Measurements from ENCODE around the gene UBB.

DNA sequence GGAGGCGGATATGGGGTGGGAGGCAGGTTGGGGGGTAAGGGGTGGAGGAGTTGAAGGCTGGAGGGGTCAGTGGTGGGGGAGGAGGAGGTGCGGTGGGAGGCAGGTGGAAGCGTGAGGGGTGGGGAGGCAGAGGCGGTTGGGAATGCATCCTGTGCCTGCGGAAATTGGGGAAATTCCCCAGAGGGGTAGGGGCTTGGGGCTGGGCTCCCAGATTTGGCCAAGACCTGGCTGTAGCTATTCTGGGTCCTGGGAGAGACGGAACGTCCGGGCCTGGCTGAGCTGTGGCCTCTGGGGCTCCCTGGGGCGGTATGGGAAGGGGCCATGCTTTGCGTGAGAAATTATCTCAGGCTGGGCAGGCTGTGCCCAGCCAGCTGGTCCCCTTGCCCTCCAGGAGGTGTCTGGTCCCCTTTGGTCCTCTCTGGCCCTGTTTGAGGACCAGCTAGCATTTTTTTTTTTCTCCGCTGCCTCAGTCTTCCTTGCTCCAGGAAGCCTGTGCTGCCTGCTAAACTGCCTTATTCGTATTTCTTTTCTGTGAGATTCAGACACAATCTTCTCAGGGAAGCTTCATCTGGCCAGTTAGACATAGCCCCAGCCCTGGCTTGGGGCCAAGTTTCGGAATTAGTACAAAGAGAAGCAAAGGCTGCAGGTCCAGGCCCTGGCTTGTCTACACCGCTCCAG lies 27.2 kb downstream of the UBB start:
- TF ChIP-seq, protein P1, sequence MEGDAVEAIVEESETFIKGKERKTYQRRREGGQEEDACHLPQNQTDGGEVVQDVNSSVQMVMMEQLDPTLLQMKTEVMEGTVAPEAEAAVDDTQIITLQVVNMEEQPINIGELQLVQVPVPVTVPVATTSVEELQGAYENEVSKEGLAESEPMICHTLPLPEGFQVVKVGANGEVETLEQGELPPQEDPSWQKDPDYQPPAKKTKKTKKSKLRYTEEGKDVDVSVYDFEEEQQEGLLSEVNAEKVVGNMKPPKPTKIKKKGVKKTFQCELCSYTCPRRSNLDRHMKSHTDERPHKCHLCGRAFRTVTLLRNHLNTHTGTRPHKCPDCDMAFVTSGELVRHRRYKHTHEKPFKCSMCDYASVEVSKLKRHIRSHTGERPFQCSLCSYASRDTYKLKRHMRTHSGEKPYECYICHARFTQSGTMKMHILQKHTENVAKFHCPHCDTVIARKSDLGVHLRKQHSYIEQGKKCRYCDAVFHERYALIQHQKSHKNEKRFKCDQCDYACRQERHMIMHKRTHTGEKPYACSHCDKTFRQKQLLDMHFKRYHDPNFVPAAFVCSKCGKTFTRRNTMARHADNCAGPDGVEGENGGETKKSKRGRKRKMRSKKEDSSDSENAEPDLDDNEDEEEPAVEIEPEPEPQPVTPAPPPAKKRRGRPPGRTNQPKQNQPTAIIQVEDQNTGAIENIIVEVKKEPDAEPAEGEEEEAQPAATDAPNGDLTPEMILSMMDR (IDR thresholded peaks at IDR 0.05), result no peak
- TF ChIP-seq POLR2AphosphoS5 (IDR thresholded peaks at IDR 0.05), result no peak
